GM12864 (cell line): Measurements from ENCODE around the gene ZBTB38.

Experiments used
- DNase-seq: peaks from one replicate; pipeline ENCODE4 v3.0.0-alpha.2; 2011; ENCODE audit warnings: low read depth
- H3K4me3 ChIP-seq: 2 replicates; pipeline ENCODE4 v1.5.1; 2011; ENCODE audit warnings: mild to moderate bottlenecking, low read depth, low read length, control low read depth
- CTCF ChIP-seq: IDR thresholded peaks from 2 replicates; pipeline ENCODE4 v1.5.1; 2011; ENCODE audit warnings: low read depth, mild to moderate bottlenecking, moderate library complexity, low read length, control low read depth, inconsistent platforms; ENCODE audit errors: missing control alignments

The ZBTB38 gene

GRCh38 chr3:141338881-141339280 lies 29.4 kb upstream of the ZBTB38 start:
- TF ChIP-seq CTCF: no peak
- DNase-seq: no peak
- H3K4me3 ChIP-seq: no peak overlapping the region

DNA sequence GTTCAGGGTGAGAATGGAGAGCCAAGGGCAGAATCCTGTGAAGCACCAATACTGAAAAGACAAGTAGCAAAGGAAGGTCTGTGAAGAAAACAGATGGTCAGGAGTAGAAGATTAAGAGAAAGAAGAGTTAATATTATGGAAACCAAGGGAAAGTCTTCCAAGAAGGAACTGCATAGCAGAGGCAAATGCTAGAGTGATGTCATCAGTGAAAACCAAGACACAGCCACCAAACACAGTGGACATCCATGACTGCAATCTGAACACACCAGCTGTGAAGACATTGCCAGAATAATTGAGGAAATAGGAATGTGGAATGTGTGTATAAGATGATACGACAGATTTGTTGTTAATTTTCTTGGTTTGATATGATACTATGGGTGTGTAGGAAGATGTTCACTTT lies 26.8 kb upstream of the ZBTB38 start:
- H3K4me3 ChIP-seq: no peak overlapping the region
- TF ChIP-seq CTCF: no peak
- no peak for DNase-seq

GRCh38 chr3:141342386-141342785 lies 25.9 kb upstream of the ZBTB38 start:
- TF ChIP-seq CTCF: no peak
- DNase-seq: no peak
- no peak overlapping the region for H3K4me3 ChIP-seq

GRCh38 chr3:141343077-141343476 lies 25.2 kb upstream of the ZBTB38 start:
- no peak for TF ChIP-seq CTCF
- no peak overlapping the region for H3K4me3 ChIP-seq
- no peak for DNase-seq

DNA sequence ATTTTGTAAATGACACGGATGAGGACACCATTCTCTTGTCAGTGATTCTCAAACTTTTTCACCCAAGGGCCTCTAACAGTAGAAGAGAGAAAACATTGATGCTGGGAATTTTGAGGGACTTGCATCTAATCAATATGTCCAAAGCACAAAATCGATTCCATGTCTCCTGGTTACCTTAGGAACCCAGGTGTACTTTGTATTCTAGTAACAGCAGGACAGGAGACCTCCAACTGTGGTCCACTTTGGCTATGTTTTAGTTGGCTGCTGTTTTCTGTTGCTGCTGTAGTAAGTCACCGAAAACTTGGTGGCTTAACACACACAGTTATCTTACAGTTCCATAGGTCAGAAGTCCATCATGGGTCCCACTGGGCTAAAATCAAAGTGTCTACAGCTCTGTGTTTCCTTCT lies 24.4 kb upstream of the ZBTB38 start:
- no peak for DNase-seq
- no peak for TF ChIP-seq CTCF
- H3K4me3 ChIP-seq: no peak overlapping the region

DNA sequence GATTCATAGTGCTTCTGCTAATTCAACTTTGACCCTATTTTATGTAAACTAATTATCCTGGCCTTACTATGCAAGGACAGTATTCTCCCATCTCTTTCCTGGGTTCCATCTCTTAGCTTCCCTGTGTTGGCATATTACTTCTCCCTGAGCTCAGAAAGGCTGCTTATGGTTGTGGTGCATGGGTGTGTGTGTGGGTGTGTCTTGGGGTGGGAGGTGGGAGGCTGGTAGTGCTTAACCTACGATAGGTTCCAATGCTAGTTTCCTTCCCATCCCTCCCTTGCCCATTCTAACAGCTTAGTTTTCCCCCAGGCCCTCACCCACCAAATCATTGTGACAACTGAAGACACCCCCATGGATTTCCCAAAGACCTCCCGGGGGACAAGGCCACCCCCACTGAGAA lies 22.8 kb upstream of the ZBTB38 start:
- no peak for TF ChIP-seq CTCF
- DNase-seq: no peak
- H3K4me3 ChIP-seq: no peak overlapping the region

DNA sequence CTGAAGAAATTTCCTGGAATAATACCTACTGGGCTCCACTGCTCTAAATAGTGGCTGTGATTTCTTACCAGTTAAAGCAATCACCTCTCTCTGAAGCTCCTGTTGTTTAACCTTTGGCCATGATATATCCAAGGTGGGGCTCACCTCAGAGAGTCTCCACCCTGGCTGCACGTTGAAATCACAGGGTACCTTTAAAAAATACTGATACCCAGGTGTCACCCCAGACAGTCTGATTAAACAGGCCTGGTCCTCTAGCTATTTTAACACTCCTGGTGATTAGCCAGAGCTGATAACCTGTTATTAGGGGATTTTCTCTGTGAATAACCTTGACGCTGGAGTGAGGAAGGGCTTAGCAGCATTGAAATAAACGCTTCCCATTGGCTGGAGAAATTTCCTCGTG lies 22.3 kb upstream of the ZBTB38 start:
- TF ChIP-seq CTCF: no peak
- DNase-seq: no peak
- no peak overlapping the region for H3K4me3 ChIP-seq
